Measurements from ENCODE around the gene SEMA4D. TPM values are rescaled to one million over a fixed set of nuclear protein-coding genes. Genes with fewer than 3 reads are reported as not detected.

Gene SEMA4D
- total RNA-seq, 4 donors from 2014 or later = 7.9 to 14.1 (median 10.6) TPM

DNA sequence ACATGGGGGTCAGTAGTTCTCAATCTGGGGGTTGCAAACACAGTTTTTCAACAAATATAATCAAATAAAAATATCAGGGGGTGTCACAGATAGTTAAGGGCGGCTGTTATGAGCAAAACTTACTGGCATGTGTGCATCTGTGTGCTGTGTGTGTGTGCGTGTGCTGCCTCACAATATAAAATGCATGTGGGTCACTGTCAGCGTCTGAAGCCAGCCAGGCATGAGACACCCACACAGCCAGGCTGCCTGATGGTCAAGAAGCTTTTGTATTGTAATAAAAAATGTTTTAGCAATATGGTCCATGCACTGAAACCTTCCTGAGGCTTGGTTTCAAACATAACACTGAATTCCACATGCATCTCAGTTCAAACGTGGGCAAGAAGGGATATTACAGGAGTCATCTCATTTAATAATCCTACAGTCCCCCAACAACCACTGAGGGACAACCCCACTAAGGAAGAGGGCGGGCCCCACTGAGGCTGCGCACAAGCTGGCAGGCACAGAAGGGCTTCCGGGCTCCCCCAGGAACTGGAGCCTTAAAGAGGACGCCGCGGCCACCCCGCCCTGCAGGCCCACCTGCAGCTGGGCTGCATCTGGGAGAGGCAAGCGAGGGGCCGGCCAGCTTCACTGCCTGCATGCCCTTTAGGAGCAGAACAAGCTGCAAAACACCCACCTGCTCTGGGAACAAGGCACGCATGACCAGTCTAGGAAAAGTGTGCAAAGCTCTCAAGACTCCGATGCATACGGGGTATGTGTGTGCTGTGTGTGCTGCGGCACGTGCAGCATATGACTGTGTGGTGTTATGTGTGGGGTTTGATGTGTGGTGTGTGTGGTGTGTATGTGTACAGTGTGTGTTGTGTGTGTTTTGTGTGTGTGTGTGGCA, 14.1 kb downstream of the SEMA4D start:
- Histone ChIP-seq H3K27me3 (no peaks in the 10 kb centered on the region), H3K4me1 (peaks cover 0 to 8% (median 1%) of the 10 kb centered on the region in 4 donors), H3K9me3 (peaks cover 0 to 6% (median 0%) of the 10 kb centered on the region in 4 donors), H3K4me3 (peak overlapping the region in 2 of 4 donors; percentile 12 to 38), H3K36me3 (peaks cover 0 to 2% (median 0%) of the 10 kb centered on the region in 4 donors), H3K27ac (replicated peaks in 1 of 4) (no peak overlapping the region)
- intact Hi-C loops (cut with DNase I) = no loop called here
- 74% methylated on average over 11 of the region's 18 CpGs for WGBS
- TF ChIP-seq POLR2AphosphoS5 (IDR thresholded peaks at IDR 0.05) = no peak
- TF ChIP-seq, protein P1, sequence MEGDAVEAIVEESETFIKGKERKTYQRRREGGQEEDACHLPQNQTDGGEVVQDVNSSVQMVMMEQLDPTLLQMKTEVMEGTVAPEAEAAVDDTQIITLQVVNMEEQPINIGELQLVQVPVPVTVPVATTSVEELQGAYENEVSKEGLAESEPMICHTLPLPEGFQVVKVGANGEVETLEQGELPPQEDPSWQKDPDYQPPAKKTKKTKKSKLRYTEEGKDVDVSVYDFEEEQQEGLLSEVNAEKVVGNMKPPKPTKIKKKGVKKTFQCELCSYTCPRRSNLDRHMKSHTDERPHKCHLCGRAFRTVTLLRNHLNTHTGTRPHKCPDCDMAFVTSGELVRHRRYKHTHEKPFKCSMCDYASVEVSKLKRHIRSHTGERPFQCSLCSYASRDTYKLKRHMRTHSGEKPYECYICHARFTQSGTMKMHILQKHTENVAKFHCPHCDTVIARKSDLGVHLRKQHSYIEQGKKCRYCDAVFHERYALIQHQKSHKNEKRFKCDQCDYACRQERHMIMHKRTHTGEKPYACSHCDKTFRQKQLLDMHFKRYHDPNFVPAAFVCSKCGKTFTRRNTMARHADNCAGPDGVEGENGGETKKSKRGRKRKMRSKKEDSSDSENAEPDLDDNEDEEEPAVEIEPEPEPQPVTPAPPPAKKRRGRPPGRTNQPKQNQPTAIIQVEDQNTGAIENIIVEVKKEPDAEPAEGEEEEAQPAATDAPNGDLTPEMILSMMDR (IDR thresholded peaks at IDR 0.05) = no peak
- no peak for TF ChIP-seq POLR2A (IDR thresholded peaks at IDR 0.05; ENCODE audit: low read depth)
- TF ChIP-seq EP300 (IDR thresholded peaks at IDR 0.05) = no peak
- DNase-seq (ENCODE audit: extremely low spot score) = no peak

DNA sequence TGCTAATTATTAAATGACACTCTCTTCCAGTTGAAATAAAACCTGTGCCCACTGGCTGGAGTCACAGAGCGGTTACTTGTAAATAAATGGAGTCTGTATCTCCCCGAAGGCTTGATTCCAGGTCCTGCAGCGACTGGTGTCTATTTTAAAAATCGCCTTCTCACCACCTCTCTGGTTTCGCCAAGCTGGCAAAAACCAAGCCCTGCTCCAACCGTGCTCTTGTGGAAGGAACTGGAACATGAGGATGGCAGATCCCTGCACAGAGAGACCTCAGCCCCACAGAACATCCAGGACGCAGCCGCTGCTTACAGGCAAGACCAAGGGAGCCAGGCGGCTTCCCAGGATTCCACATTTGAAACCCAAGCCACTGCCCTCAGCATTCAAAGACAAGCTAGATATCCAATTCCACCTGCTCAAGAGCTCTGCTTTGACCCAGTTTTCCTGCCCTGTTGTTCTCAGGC, 15.0 kb downstream of the SEMA4D start:
- WGBS = 89% methylated on average over 7 of the region's 9 CpGs
- Histone ChIP-seq H3K4me1 (peaks cover 2 to 12% (median 5%) of the 10 kb centered on the region in 4 donors), H3K27me3 (no peaks in the 10 kb centered on the region), H3K36me3 (peaks cover 0 to 6% (median 0%) of the 10 kb centered on the region in 4 donors), H3K27ac (replicated peaks in 1 of 4) (no peak overlapping the region), H3K4me3 (no peak overlapping the region), H3K9me3 (peaks cover 0 to 6% (median 0%) of the 10 kb centered on the region in 4 donors)
- TF ChIP-seq, protein P1 (IDR thresholded peaks at IDR 0.05) = no peak
- no peak for TF ChIP-seq EP300 (IDR thresholded peaks at IDR 0.05)
- no peak for TF ChIP-seq POLR2AphosphoS5 (IDR thresholded peaks at IDR 0.05)
- no peak for TF ChIP-seq POLR2A (IDR thresholded peaks at IDR 0.05; ENCODE audit: low read depth)
- DNase-seq (ENCODE audit: extremely low spot score) = no peak
- intact Hi-C loops (cut with DNase I) = no loop called here

DNA sequence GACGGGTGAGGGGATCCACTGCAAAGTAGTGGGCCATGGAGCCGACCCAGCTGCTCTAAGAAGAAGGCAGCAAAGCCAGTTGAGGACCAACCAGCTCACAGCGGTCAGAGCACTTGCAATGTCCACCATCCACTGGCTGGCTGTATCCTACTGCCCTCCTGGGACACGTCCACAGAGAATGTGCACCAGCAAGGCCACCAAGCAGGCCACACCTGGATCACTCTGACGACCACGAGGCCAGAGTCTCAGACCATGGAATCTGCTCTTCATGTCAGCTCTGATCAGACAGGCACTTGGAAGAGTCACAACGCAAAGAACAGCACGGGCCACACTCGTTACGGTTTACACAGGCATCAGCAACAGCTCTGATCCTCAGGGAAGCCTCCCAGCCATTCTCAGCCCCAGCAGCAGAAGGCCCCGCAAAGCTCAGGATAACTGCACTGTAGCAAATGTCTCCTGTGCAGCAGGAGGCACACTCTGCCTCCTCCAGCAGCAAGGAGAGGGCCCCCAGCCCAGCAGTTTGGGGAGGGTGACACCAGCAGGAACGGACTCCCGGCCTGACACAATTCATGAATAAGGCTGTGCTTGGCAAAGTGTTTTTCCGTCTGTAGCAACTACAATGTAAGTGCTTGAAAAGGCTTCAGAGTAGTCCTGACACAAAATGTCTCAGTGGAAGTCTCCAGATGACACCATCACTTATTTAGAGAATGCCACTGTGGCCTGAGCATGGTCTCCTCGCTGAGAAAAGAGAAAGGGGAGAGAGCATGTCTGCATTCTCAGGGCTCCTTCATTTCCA, 15.7 kb downstream of the SEMA4D start:
- no peak for DNase-seq (ENCODE audit: extremely low spot score)
- TF ChIP-seq POLR2A (IDR thresholded peaks at IDR 0.05; ENCODE audit: low read depth) = no peak
- TF ChIP-seq EP300 (IDR thresholded peaks at IDR 0.05) = no peak
- no peak for TF ChIP-seq POLR2AphosphoS5 (IDR thresholded peaks at IDR 0.05)
- TF ChIP-seq, protein P1 (IDR thresholded peaks at IDR 0.05) = no peak
- Histone ChIP-seq H3K4me1 (peaks cover 6 to 16% (median 12%) of the 10 kb centered on the region in 4 donors), H3K27ac (replicated peaks in 1 of 4) (no peak overlapping the region), H3K4me3 (no peak overlapping the region), H3K9me3 (peaks cover 0 to 6% (median 0%) of the 10 kb centered on the region in 4 donors), H3K27me3 (no peaks in the 10 kb centered on the region), H3K36me3 (peaks cover 0 to 6% (median 0%) of the 10 kb centered on the region in 4 donors)
- WGBS = 70% methylated on average over 13 of the region's 15 CpGs
- intact Hi-C loops (cut with DNase I) = no loop called here

DNA sequence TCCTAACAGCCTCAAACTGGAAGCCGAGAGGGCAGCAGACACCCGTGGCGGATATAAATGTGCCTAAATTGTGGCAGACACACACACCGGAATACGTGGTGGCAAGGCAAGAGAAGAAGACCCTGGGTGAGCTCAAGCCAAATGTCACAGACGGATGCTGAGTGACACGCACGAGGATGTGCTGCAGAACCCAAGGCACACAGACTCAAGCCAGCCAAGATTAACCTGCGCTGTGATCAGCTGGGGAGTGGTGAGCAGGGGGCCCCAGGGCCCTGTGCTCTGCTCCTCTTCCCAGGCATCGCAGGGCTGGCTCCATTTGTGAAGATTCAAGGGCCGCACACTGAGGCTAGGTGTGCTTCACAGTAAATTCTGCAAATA, 16.4 kb downstream of the SEMA4D start:
- no peak overlapping the region for H3K27ac ChIP-seq (replicated peaks in 1 of 4)
- WGBS = 86% methylated on average over 11 of the region's 11 CpGs
- no peak overlapping the region for H3K4me3 ChIP-seq
- H3K9me3 ChIP-seq = peaks cover 0 to 5% (median 0%) of the 10 kb centered on the region in 4 donors
- no peaks in the 10 kb centered on the region for H3K27me3 ChIP-seq
- intact Hi-C loops (cut with DNase I) = no loop called here
- H3K4me1 ChIP-seq = peaks cover 6 to 19% (median 14%) of the 10 kb centered on the region in 4 donors
- no peak for TF ChIP-seq POLR2AphosphoS5 (IDR thresholded peaks at IDR 0.05)
- no peak for TF ChIP-seq POLR2A (IDR thresholded peaks at IDR 0.05; ENCODE audit: low read depth)
- no peak for TF ChIP-seq EP300 (IDR thresholded peaks at IDR 0.05)
- TF ChIP-seq, protein P1 (IDR thresholded peaks at IDR 0.05) = no peak
- DNase-seq (ENCODE audit: extremely low spot score) = no peak
- H3K36me3 ChIP-seq = peaks cover 0 to 6% (median 0%) of the 10 kb centered on the region in 4 donors
